Vagina (tissue), 2 donors: ENCODE measurements around the gene IL11. TPM values are rescaled to one million over a fixed set of nuclear protein-coding genes. Genes with fewer than 3 reads are reported as not detected.
"Not testable (repeated sequence)": the region's sequence is repeated elsewhere in the genome, so short reads cannot be mapped to it uniquely, and the experiment has no call there.

Experiments used
- DNase-seq, 2 donors: peaks; one replicate each; pipeline ENCODE4 v3.0.0-alpha.2; 2017; ENCODE audit errors: extremely low spot score in 2 of 2
- H3K27ac ChIP-seq: fragments of 200-600 bp; sonication (generic); one replicate; pipeline ENCODE4 v1.5.1; 2019
- H3K27me3 ChIP-seq: fragments of 200-600 bp; sonication (generic); one replicate; pipeline ENCODE4 v1.5.1; 2019
- H3K36me3 ChIP-seq, 2 donors: fragments of 200-600 bp; sonication (generic); one replicate each; pipeline ENCODE4 v1.5.1; 2017 to 2019
- H3K4me1 ChIP-seq: fragments of 200-600 bp; sonication (generic); one replicate; pipeline ENCODE4 v1.5.1; 2019
- H3K4me3 ChIP-seq, 2 donors: fragments of 200-600 bp; sonication (generic); 1 replicate in 1 of 2; 2 replicates in 1 of 2; pipeline ENCODE4 v1.5.1; 2016 to 2019
- H3K9me3 ChIP-seq: fragments of 200-600 bp; sonication (generic); one replicate; pipeline ENCODE4 v1.5.1; 2019
- POLR2A ChIP-seq, 2 donors: fragments of 450-650 bp; IDR thresholded peaks; one replicate each; pipeline ENCODE4 v1.6.1; 2017; ENCODE audit warnings: antibody characterized with exemption in 2 of 2, mild to moderate bottlenecking in 2 of 2, moderate library complexity in 2 of 2
- POLR2AphosphoS5 ChIP-seq, 2 donors: sonication (generic); formaldehyde crosslinking; IDR thresholded peaks; one replicate each; pipeline ENCODE4 v1.9.0; 2017; ENCODE audit warnings: antibody characterized with exemption in 2 of 2, mild to moderate bottlenecking in 2 of 2, low read depth in 1 of 2; ENCODE audit not compliant: insufficient read depth in 1 of 2
- intact Hi-C: fragments of 100-400 bp; cut with DNase I; formaldehyde crosslinking; loops from one replicate; pipeline ENCODE4 v1.15.1; 2023
- total RNA-seq: library from RNA; depleted of rRNA; stranded (reverse); fragments of >200 nt; gene quantifications from one replicate; pipeline ENCODE4 v1.2.3, GENCODE V29; 2016
- TF ChIP-seq, protein P1 (sequence below), 3 experiments: fragments of 450-650 bp in 2 of 3; fragments of 200-600 bp in 1 of 3; sonication (generic) in 1 of 3; IDR thresholded peaks; one replicate each; pipeline ENCODE4 v1.5.1; 2017 to 2019; ENCODE audit warnings: antibody characterized with exemption in 3 of 3, mild to moderate bottlenecking in 2 of 3, moderate library complexity in 2 of 3

The IL11 gene
- total RNA-seq, 1 donor from 2014 or later: not detected

DNA sequence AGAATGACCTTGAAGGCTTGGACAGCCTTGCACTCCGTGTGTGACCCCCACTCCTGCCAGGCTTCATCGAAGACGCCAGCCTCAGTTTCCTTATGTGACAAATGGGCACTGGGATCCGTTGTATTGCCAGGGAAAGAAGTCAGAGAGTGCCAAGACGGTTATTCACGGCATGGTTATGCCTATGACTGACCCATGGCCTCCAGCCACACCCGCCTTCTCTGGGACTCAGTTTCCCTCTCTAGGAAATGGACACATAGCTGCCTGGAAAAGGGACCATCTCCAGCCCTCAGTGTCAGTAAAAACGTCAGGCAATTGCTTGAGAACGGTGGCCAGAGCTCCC is 38.2 kb upstream of the IL11 start:
- no peaks in the 10 kb centered on the region for H3K27me3 ChIP-seq
- H3K9me3 ChIP-seq: no peaks in the 10 kb centered on the region
- H3K27ac ChIP-seq: peak overlapping the region; percentile 92
- no peak for DNase-seq
- TF ChIP-seq POLR2AphosphoS5 (IDR thresholded peaks at IDR 0.05; ENCODE audit: insufficient read depth in 1 of 2, low read depth in 1 of 2) (no peak), POLR2A (IDR thresholded peaks at IDR 0.05) (no peak)
- TF ChIP-seq, protein P1, sequence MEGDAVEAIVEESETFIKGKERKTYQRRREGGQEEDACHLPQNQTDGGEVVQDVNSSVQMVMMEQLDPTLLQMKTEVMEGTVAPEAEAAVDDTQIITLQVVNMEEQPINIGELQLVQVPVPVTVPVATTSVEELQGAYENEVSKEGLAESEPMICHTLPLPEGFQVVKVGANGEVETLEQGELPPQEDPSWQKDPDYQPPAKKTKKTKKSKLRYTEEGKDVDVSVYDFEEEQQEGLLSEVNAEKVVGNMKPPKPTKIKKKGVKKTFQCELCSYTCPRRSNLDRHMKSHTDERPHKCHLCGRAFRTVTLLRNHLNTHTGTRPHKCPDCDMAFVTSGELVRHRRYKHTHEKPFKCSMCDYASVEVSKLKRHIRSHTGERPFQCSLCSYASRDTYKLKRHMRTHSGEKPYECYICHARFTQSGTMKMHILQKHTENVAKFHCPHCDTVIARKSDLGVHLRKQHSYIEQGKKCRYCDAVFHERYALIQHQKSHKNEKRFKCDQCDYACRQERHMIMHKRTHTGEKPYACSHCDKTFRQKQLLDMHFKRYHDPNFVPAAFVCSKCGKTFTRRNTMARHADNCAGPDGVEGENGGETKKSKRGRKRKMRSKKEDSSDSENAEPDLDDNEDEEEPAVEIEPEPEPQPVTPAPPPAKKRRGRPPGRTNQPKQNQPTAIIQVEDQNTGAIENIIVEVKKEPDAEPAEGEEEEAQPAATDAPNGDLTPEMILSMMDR (IDR thresholded peaks at IDR 0.05): peak in 1 of 3 experiments; percentile 4
- peaks cover 0 to 17% of the 10 kb centered on the region in 2 donors for H3K36me3 ChIP-seq
- H3K4me1 ChIP-seq: peaks cover 26% of the 10 kb centered on the region
- H3K4me3 ChIP-seq: peak overlapping the region; percentile 76 to 100
- intact Hi-C loops: loop anchor here (10.0 kb wide), 1 partner anchor 196 kb away; the partner anchor contains the start of genes ZNF524 and ZNF865

DNA sequence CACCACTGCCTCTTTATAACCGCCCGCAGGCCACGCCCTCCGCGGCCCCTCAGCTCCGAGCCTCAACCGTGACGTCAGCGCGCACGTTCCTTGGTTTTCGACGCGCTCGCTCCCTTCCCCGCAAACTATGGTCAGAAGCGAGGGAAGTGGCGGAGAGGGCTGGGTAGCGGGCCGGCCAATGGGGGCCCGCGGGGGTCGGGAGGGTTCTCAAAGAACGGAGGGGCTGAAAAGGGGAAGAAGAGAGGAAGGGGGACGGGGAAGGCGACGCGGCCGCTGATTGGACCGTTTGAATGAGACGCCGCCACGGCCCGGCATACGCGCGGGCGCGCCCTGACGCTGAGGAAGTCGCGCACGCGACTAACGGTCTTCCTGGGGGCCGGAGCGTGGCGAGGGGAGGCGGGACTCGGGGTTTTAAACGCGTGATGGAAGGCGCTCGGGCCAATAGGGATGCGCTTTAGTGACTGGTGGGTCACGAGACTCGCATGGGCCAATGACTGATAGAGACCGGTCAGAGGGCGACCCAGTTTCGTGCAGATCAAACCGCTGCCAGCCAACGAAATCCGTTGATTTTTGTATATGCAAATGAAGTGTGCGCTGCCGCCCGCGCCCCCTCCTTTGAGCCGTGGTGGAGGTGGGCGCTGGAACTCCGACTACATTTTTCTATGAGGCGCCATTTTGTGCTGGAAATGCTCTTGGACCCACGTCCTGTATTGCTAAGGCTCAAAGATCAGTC is 37.7 kb upstream of the IL11 start:
- intact Hi-C loops: loop anchor here (10.0 kb wide), 1 partner anchor 197 kb away; the partner anchor contains the start of genes ZNF524 and ZNF865
- peak in 1 of 2 donors; percentile 99 for DNase-seq
- peak overlapping the region; percentile 76 to 100 for H3K4me3 ChIP-seq
- no peaks in the 10 kb centered on the region for H3K9me3 ChIP-seq
- peak overlapping the region; percentile 92 for H3K27ac ChIP-seq
- H3K27me3 ChIP-seq: no peaks in the 10 kb centered on the region
- peaks cover 26% of the 10 kb centered on the region for H3K4me1 ChIP-seq
- H3K36me3 ChIP-seq: peaks cover 0 to 23% of the 10 kb centered on the region in 2 donors
- TF ChIP-seq, protein P1 (IDR thresholded peaks at IDR 0.05): peak in 1 of 3 experiments; percentile 18
- TF ChIP-seq POLR2A (IDR thresholded peaks at IDR 0.05) (no peak), POLR2AphosphoS5 (IDR thresholded peaks at IDR 0.05; ENCODE audit: insufficient read depth in 1 of 2, low read depth in 1 of 2) (peak; percentile 91 to 96)

DNA sequence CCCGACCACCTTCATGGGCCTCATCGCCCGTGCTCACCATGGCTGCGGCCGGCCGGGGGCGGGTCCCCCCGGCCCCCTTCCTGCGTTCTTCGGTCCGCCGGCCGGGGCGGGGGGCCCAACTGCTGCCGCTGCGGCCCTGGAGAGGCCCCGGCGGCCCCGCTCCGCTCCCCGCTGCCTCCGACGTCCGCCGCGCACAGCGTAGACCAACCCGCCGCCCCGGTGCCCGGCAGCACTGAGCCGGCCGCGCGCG is 37.2 kb upstream of the IL11 start, which contains the start of gene UBE2S:
TSS of gene UBE2S (minus strand) at position 239 of the 250 bp plus-strand sequence. CDS start at position 40, 199 bp downstream.
- intact Hi-C loops: loop anchor here (10.0 kb wide), 1 partner anchor 197 kb away; the partner anchor contains the start of genes ZNF524 and ZNF865
- H3K36me3 ChIP-seq: peaks cover 0 to 28% of the 10 kb centered on the region in 2 donors
- H3K27ac ChIP-seq: peak within 1 kb of the TSS; percentile 92
- peak; percentile 19 to 95 for TF ChIP-seq POLR2A (IDR thresholded peaks at IDR 0.05)
- peak within 1 kb of the TSS; percentile 76 to 100 for H3K4me3 ChIP-seq
- peaks cover 26% of the 10 kb centered on the region for H3K4me1 ChIP-seq
- not testable (repeated sequence) for H3K27me3 ChIP-seq, DNase-seq, H3K9me3 ChIP-seq

DNA sequence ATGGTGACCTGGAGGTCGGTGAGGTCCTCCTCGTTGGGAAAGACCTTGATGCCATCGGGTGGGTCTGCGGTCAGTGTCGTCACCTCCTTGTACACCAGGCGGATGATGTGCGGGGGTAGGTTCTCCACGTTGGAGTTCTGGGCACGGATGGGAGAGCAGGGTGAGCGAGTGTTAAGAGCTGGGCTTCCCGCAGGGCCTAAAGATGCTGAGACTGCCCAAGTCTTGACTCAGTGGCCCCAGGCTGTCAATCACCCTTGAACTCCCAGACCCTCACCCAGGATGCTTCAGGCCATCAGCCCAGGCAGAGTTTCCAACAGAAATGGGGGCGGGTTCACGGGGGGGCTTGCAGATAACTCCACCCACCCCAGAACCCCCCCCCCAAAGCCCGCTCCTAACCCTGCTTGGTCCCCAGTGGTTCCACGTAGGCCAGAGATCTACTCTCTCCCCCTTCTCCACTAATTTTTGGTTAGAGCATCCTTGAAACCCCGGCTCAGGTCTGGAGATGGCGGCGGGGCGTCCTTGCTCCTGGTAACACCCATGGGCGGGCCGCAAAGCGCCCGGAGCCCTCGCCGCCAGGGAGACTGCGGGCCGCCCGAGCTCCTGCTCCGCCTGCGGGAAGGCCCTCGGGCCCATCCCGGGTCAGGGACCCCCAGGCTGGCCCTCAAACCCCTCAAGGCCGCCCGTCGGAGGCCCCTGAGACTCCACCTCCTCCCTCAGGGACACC is 36.7 kb upstream of the IL11 start:
- Histone ChIP-seq H3K27ac (peak overlapping the region; percentile 92), H3K9me3 (no peaks in the 10 kb centered on the region), H3K4me3 (peak overlapping the region; percentile 76 to 100), H3K27me3 (no peaks in the 10 kb centered on the region), H3K36me3 (peaks cover 0 to 32% of the 10 kb centered on the region in 2 donors), H3K4me1 (peaks cover 26% of the 10 kb centered on the region)
- DNase-seq: no peak
- intact Hi-C loops: loop anchor here (10.0 kb wide), 1 partner anchor 198 kb away; the partner anchor contains the start of genes ZNF524 and ZNF865
- TF ChIP-seq POLR2A (IDR thresholded peaks at IDR 0.05) (no peak), POLR2AphosphoS5 (IDR thresholded peaks at IDR 0.05; ENCODE audit: insufficient read depth in 1 of 2, low read depth in 1 of 2) (no peak)
- TF ChIP-seq, protein P1 (IDR thresholded peaks at IDR 0.05): no peak

DNA sequence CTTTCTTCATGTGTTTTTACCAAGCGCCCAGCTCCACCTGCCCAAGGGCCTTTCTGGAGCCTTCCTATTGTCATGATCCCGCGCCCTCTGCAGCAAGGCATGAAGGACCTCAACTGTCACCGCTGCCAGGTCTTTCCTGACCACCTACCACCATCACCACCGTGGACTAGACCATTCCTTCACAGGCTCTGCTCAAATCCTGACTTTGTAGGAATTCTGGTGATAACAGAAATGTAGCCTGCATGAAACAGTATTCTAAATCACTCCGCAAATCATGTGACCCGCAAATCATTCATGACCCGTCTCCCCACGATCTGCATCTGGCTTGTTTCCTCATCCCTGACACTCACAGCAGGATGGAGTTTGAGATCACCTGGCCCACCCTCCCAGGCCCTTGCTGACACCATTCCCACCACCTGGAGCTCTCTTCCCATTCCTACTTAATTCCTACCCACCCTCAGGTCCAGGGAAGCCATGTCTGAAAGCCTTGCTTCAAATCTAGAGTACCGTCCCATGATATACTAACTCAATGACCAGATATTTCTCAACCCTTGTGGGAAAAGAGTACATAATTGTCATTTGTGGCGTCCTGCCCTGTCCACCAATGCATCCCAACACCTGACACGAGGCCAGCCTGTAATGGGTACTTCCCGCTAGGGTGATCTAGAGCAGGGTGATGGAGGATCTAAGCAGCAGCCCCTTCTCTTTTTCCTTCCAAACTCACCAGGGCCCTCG is 36.0 kb upstream of the IL11 start:
- TF ChIP-seq, protein P1 (IDR thresholded peaks at IDR 0.05): no peak
- TF ChIP-seq POLR2A (IDR thresholded peaks at IDR 0.05) (no peak), POLR2AphosphoS5 (IDR thresholded peaks at IDR 0.05; ENCODE audit: insufficient read depth in 1 of 2, low read depth in 1 of 2) (no peak)
- no peak for DNase-seq
- no peaks in the 10 kb centered on the region for H3K9me3 ChIP-seq
- intact Hi-C loops: loop anchor here (10.0 kb wide), 1 partner anchor 199 kb away; the partner anchor contains the start of genes ZNF524 and ZNF865
- H3K4me1 ChIP-seq: peaks cover 26% of the 10 kb centered on the region
- H3K27me3 ChIP-seq: no peaks in the 10 kb centered on the region
- peaks cover 0 to 39% of the 10 kb centered on the region in 2 donors for H3K36me3 ChIP-seq
- peak overlapping the region; percentile 92 for H3K27ac ChIP-seq
- H3K4me3 ChIP-seq: peak overlapping the region; percentile 76 to 100
